GM12878 (cell line): ENCODE results near the gene C16orf86. TPM values are rescaled to one million over a fixed set of nuclear protein-coding genes. Genes with fewer than 3 reads are reported as not detected.

Source experiments
- ATAC-seq: fragments of 200-7000 bp; cut with Tn5 transposase; 3 replicates; pipeline ENCODE4 v1.9.1; 2020; ENCODE audit warnings: mild to moderate bottlenecking, moderate library complexity
- BruUV-seq: library from RNA; stranded (reverse); fragments of 400-500 nt; replicated peaks from 2 replicates; lab custom pipeline; 2021; lab: Mats Ljungman, UMichigan
- CTCF ChIA-PET: fragments of 300-600 bp; sonication (Branson Sonifier 250); formaldehyde crosslinking; extraction: SDS; loops from one replicate; lab custom pipeline; 2021; ENCODE audit warnings: inconsistent platforms; lab: Yijun Ruan, JAX
- POLR2A ChIA-PET: fragments of 350-600 bp; formaldehyde crosslinking; extraction: SDS; loops from one replicate; lab custom pipeline; 2021; ENCODE audit warnings: inconsistent platforms; lab: Charles Lee
- RAD21 ChIA-PET: fragments of 300-600 bp; sonication (Branson Sonifier 250); formaldehyde crosslinking; loops from one replicate; lab custom pipeline; 2023; ENCODE audit warnings: antibody characterized with exemption; ENCODE audit not compliant: unreplicated experiment; lab: Charles Lee
- SMC1A ChIA-PET: fragments of 300-600 bp; sonication (Branson Sonifier 250); formaldehyde crosslinking; loops from one replicate; lab custom pipeline; 2023; ENCODE audit not compliant: unreplicated experiment, uncharacterized antibody; lab: Charles Lee
- DNase-seq: peaks from one replicate; pipeline ENCODE4 v3.0.0-alpha.2; 2011; ENCODE audit warnings: low read depth, low spot score
- FAIRE-seq: peaks from 3 replicates; lab custom pipeline; 2011; peaks lifted over from hg19 to GRCh38; lab: Jason Lieb, UNC
- H2AFZ ChIP-seq: 2 replicates; pipeline ENCODE4 v1.6.0; 2011; ENCODE audit warnings: low read depth, low read length, control low read depth; ENCODE audit not compliant: control insufficient read depth
- H3K27ac ChIP-seq: 2 replicates; pipeline ENCODE4 v1.5.1; 2011; ENCODE audit warnings: control low read depth; ENCODE audit not compliant: control insufficient read depth, insufficient read depth
- H3K27me3 ChIP-seq, 2 experiments: replicated peaks in 1 of 2; 2 replicates each; pipeline versions ENCODE4 v1.6.0 to v1.6.1; 2011; ENCODE audit warnings: low read length in 1 of 2; ENCODE audit not compliant: control insufficient read depth in 2 of 2, insufficient read depth in 2 of 2
- H3K36me3 ChIP-seq, 2 experiments: 2 replicates each; pipeline ENCODE4 v1.5.1; 2011; ENCODE audit warnings: low read length in 1 of 2; ENCODE audit not compliant: control insufficient read depth in 2 of 2, insufficient read depth in 2 of 2
- H3K4me1 ChIP-seq: 2 replicates; pipeline ENCODE4 v1.6.1; 2011; ENCODE audit warnings: mild to moderate bottlenecking, low read length, moderate library complexity, mixed read lengths; ENCODE audit not compliant: control insufficient read depth, insufficient read depth
- H3K4me2 ChIP-seq: 2 replicates; pipeline ENCODE4 v1.6.0; 2011; ENCODE audit warnings: control low read depth; ENCODE audit not compliant: control insufficient read depth, insufficient read depth
- H3K4me3 ChIP-seq: fragments of 200-600 bp; sonication (generic); 2 replicates; pipeline ENCODE4 v1.5.1; 2016
- H3K79me2 ChIP-seq: 2 replicates; pipeline ENCODE4 v1.6.0; 2011; ENCODE audit warnings: low read length; ENCODE audit not compliant: control insufficient read depth, insufficient read depth
- H3K9ac ChIP-seq: 2 replicates; pipeline ENCODE4 v1.8.0; 2011; ENCODE audit warnings: low read length, control low read depth, mixed read lengths; ENCODE audit not compliant: control insufficient read depth, insufficient read depth
- H3K9me3 ChIP-seq: replicated peaks from 3 replicates; pipeline ENCODE4 v1.5.1; 2011; ENCODE audit warnings: mild to moderate bottlenecking, low read length; ENCODE audit not compliant: control insufficient read depth, insufficient read depth
- H4K20me1 ChIP-seq: 2 replicates; pipeline ENCODE4 v1.6.0; 2011; ENCODE audit not compliant: control insufficient read depth, insufficient read depth
- BACH1 ChIP-seq: fragments of 450-650 bp; IDR thresholded peaks from 2 replicates; pipeline ENCODE4 v1.6.1; 2017; ENCODE audit warnings: mild to moderate bottlenecking, borderline replicate concordance
- BCL3 ChIP-seq: IDR thresholded peaks from 2 replicates; pipeline ENCODE4 v1.6.1; 2011; ENCODE audit warnings: borderline replicate concordance, low read depth, mild to moderate bottlenecking, moderate library complexity, low read length; ENCODE audit not compliant: insufficient read depth, poor library complexity, severe bottlenecking
- CBX5 ChIP-seq: sonication (generic); IDR thresholded peaks from 2 replicates; pipeline ENCODE4 v1.6.1; 2016; ENCODE audit warnings: low read depth, moderate library complexity, mild to moderate bottlenecking, inconsistent platforms
- CREM ChIP-seq: IDR thresholded peaks from 2 replicates; pipeline ENCODE4 v1.6.1; 2014; ENCODE audit warnings: antibody characterized with exemption, low read depth
- E2F4 ChIP-seq: IDR thresholded peaks from 2 replicates; pipeline ENCODE4 v1.6.1; 2012; ENCODE audit warnings: low read depth, low read length, improper control_type of control experiment
- EP300 ChIP-seq, 2 experiments: fragments of 150-350 bp in 1 of 2; IDR thresholded peaks; 2 replicates each; pipeline ENCODE4 v1.6.1; 2011 to 2012; ENCODE audit warnings: low read depth in 2 of 2, low read length in 2 of 2, borderline replicate concordance in 1 of 2, improper control_type of control experiment in 1 of 2, inconsistent platforms in 1 of 2; ENCODE audit not compliant: control insufficient read depth in 1 of 2
- HDAC6 ChIP-seq: fragments of 200-600 bp; sonication (generic); IDR thresholded peaks from one replicate; pipeline ENCODE4 v1.8.0; 2017; ENCODE audit warnings: antibody characterized with exemption; ENCODE audit not compliant: unreplicated experiment
- NKRF ChIP-seq: fragments of 450-650 bp; conservative IDR thresholded peaks from 2 replicates; pipeline ENCODE4 v1.6.1; 2017; ENCODE audit warnings: mild to moderate bottlenecking, moderate library complexity
- PML ChIP-seq: IDR thresholded peaks from 2 replicates; pipeline ENCODE4 v1.6.1; 2012; ENCODE audit warnings: low read length, inconsistent platforms
- POU2F2 ChIP-seq: IDR thresholded peaks from 3 replicates; pipeline ENCODE4 v1.6.1; 2011; ENCODE audit warnings: low read depth, mild to moderate bottlenecking, low read length, borderline replicate concordance
- SIN3A ChIP-seq: IDR thresholded peaks from 2 replicates; pipeline ENCODE4 v1.6.1; 2012; ENCODE audit warnings: low read depth, low read length, improper control_type of control experiment
- SP1 ChIP-seq: IDR thresholded peaks from one replicate; pipeline ENCODE4 v1.6.1; 2011; ENCODE audit warnings: low read depth, low read length
- SUPT20H ChIP-seq: IDR thresholded peaks from 2 replicates; pipeline ENCODE4 v1.6.1; 2011; ENCODE audit warnings: low read depth, mild to moderate bottlenecking, low read length, moderate library complexity, borderline replicate concordance; ENCODE audit not compliant: control insufficient read depth
- USF1 ChIP-seq: IDR thresholded peaks from 2 replicates; pipeline ENCODE4 v1.6.1; 2011; ENCODE audit warnings: borderline replicate concordance, low read depth, mild to moderate bottlenecking, moderate library complexity, mixed read lengths, low read length; ENCODE audit not compliant: insufficient read depth; ENCODE audit errors: extremely low read length
- USF2 ChIP-seq: IDR thresholded peaks from 2 replicates; pipeline ENCODE4 v1.6.1; 2011; ENCODE audit warnings: low read depth, low read length, improper control_type of control experiment, borderline replicate concordance
- ZNF217 ChIP-seq: fragments of 450-650 bp; IDR thresholded peaks from 2 replicates; pipeline ENCODE4 v1.6.1; 2017; ENCODE audit warnings: antibody characterized with exemption, mild to moderate bottlenecking
- WGBS: methylation state at CpG from one replicate; pipeline ENCODE4 v1.1.6; 2016; ENCODE audit warnings: low lambda C conversion rate; ENCODE audit not compliant: insufficient replicate concordance, insufficient coverage; ENCODE audit errors: missing lambda C conversion rate; 5-methylcytosine and 5-hydroxymethylcytosine counted together
- in situ Hi-C: fragments of 300-500 bp; cut with MboI; formaldehyde crosslinking; loops from 9 replicates; pipeline ENCODE4 v1.14.3; 2018; ENCODE audit warnings: mixed read lengths
- intact Hi-C: fragments of 100-400 bp; cut with micrococcal nuclease; formaldehyde crosslinking; loops from one replicate; pipeline ENCODE4 v1.14.2; 2022; ENCODE audit not compliant: unreplicated experiment
- polyA plus RNA-seq, 11 experiments: library from polyadenylated mRNA; depleted of rRNA in 4 of 11; unstranded in 6 of 11; stranded (reverse) in 5 of 11; fragments of >200 nt; fragmentation: Nextera tagmentation in 4 of 11; fragmentation: Illumina TruSeq in 1 of 11; extraction: Ambion mirVana in 4 of 11; extraction: Trizol in 1 of 11; gene quantifications; 1 replicate in 1 of 11; 2 replicates in 10 of 11; pipeline versions ENCODE4 v1.2.1 to v1.2.3, GENCODE V29; 2011 to 2016; ENCODE audit warnings: inconsistent platforms in 2 of 11, missing spikeins in 2 of 11, low read depth in 1 of 11
- total RNA-seq, 4 experiments: library from RNA; depleted of rRNA in 3 of 4; stranded (reverse); fragments of >200 nt in 3 of 4; fragmentation: Illumina TruSeq in 1 of 4; extraction: Trizol in 1 of 4; gene quantifications; 2 replicates each; pipeline versions ENCODE4 v1.2.1 to v1.2.3, GENCODE V29; 2013 to 2021

The C16orf86 gene
- total and polyA plus RNA-seq, 10 of the 15 experiments (the other 5 are each of a cell fraction or from before 2014, with no cell fraction given): 0.11 to 3.3 (median 1.6) TPM

GRCh38 chr16:67664258-67664657 lies 2.4 kb upstream of the C16orf86 start:
- Histone ChIP-seq H2AFZ (no peak overlapping the region), H4K20me1 (no peaks in the 10 kb centered on the region), H3K9me3 (no peaks in the 10 kb centered on the region), H3K79me2 (peaks cover 8% of the 10 kb centered on the region), H3K27me3 (no peaks in the 10 kb centered on the region), H3K4me1 (peaks cover 26% of the 10 kb centered on the region), H3K4me2 (no peak overlapping the region), H3K4me3 (no peak overlapping the region), H3K9ac (no peak overlapping the region), H3K27ac (no peak overlapping the region), H3K36me3 (no peaks in the 10 kb centered on the region; a peak in 1 of 4 replicates)
- DNase-seq: no peak
- no peak for FAIRE-seq
- WGBS: 26% methylated on average over 4 of the region's 4 CpGs
- ChIA-PET CTCF (interaction anchor here (0.6 to 11.9 kb wide), 4 partner anchors 117 to 261 kb away, joined by 3 to 196 read pairs (median 4); no protein-coding TSS in a partner anchor), RAD21 (interaction anchor here (0.9 kb wide), 1 partner anchor 143 kb away, joined by 4 read pairs; no protein-coding TSS in a partner anchor), POLR2A (interaction anchor here (0.5 to 1.1 kb wide), 2 partner anchors 134 to 155 kb away, joined by 3 to 6 read pairs; no protein-coding TSS in a partner anchor), SMC1A (no interaction called here)
- in situ Hi-C loops: no loop called here
- intact Hi-C loops: loop anchor here (5.0 kb wide), 1 partner anchor 507 kb away; the partner anchor contains the start of genes FBXL8 and TRADD
- ATAC-seq: no peak
- no TSS peak for BruUV-seq
- TF ChIP-seq BCL3: no peak
- TF ChIP-seq PML: no peak
- TF ChIP-seq SUPT20H: no peak
- TF ChIP-seq SP1: no peak
- TF ChIP-seq NKRF: no peak
- TF ChIP-seq SIN3A: no peak
- TF ChIP-seq BACH1: no peak
- no peak for TF ChIP-seq HDAC6
- no peak for TF ChIP-seq CBX5
- no peak for TF ChIP-seq CREM
- no peak for TF ChIP-seq USF2
- TF ChIP-seq POU2F2: no peak
- no peak for TF ChIP-seq USF1
- no peak for TF ChIP-seq E2F4
- no peak for TF ChIP-seq EP300 (IDR thresholded peaks at IDR 0.05; ENCODE audit: borderline replicate concordance in 1 of 2, control insufficient read depth in 1 of 2, low read depth in 2 of 2, low read length in 2 of 2)
- no peak for TF ChIP-seq ZNF217
- TF ChIP-seq, all 136 proteins: peak for 0
